Right kidney (tissue), 1 donor: ENCODE results near the gene KRTAP9-9.
"Not testable (repeated sequence)": the region's sequence is repeated elsewhere in the genome, so short reads cannot be mapped to it uniquely, and the experiment has no call there.

ENCODE experiments used
- DNase-seq: peaks from one replicate; pipeline ENCODE4 v3.0.0-alpha.2; 2016

KRTAP9-9 gene

GRCh38 chr17:41265078-41265477, 9.9 kb downstream of the KRTAP9-9 start, which contains the start of gene KRTAP9-6:
TSS of gene KRTAP9-6 (plus strand) at chr17:41265378. CDS start at chr17:41265378, 0 bp downstream.
- DNase-seq: no peak

- DNase-seq: no peak
Measured at GRCh38 chr17:41267711-41268110, 12.5 kb downstream of the KRTAP9-9 start.

GRCh38 chr17:41271323-41271722, 16.1 kb downstream of the KRTAP9-9 start:
- DNase-seq: not testable (repeated sequence)

- DNase-seq: no peak
Measured at GRCh38 chr17:41271858-41272257, 16.7 kb downstream of the KRTAP9-9 start.

GRCh38 chr17:41275648-41276190, 20.5 kb downstream of the KRTAP9-9 start, which contains the start of gene KRTAP9-7:
TSS of gene KRTAP9-7 (plus strand) at chr17:41275698. CDS start at chr17:41275698, 0 bp downstream.
- not testable (repeated sequence) for DNase-seq

- no peak for DNase-seq
Measured at GRCh38 chr17:41278176-41278955, 23.2 kb downstream of the KRTAP9-9 start.

- DNase-seq: no peak
Measured at GRCh38 chr17:41284043-41284442, 28.9 kb downstream of the KRTAP9-9 start.

- no peak for DNase-seq
Measured at GRCh38 chr17:41284546-41284945, 29.4 kb downstream of the KRTAP9-9 start.

GRCh38 chr17:41287050-41287449, 31.9 kb downstream of the KRTAP9-9 start:
- no peak for DNase-seq

- DNase-seq: no peak
Measured at GRCh38 chr17:41294016-41294415, 38.8 kb downstream of the KRTAP9-9 start.

GRCh38 chr17:41296846-41297245, 41.7 kb downstream of the KRTAP9-9 start:
- no peak for DNase-seq

- no peak for DNase-seq
Measured at GRCh38 chr17:41298458-41299135, 43.4 kb downstream of the KRTAP9-9 start.

- no peak for DNase-seq
Measured at GRCh38 chr17:41301204-41301790, 46.1 kb downstream of the KRTAP9-9 start.

- DNase-seq: no peak
Measured at GRCh38 chr17:41301916-41302901, 47.0 kb downstream of the KRTAP9-9 start, which contains the start of gene KRTAP29-1. TSS of gene KRTAP29-1 (minus strand) at chr17:41302851. CDS start at chr17:41302851, 0 bp downstream.

GRCh38 chr17:41302981-41303380, 47.8 kb downstream of the KRTAP9-9 start:
- DNase-seq: no peak

- no peak for DNase-seq
Measured at GRCh38 chr17:41304091-41304490, 48.9 kb downstream of the KRTAP9-9 start.
